Transverse colon (tissue), 4 donors: ENCODE measurements around the gene SLC5A7. TPM values are rescaled to one million over a fixed set of nuclear protein-coding genes. Genes with fewer than 3 reads are reported as not detected.

Source experiments
- DNase-seq: peaks from one replicate; pipeline ENCODE4 v3.0.0-alpha.2; 2019
- H3K27ac ChIP-seq, 4 donors: fragments of 200-600 bp; sonication (generic); 2 replicates each; pipeline ENCODE4 v1.5.1; 2016 to 2018; ENCODE audit warnings: inconsistent platforms in 4 of 4
- H3K27me3 ChIP-seq: fragments of 200-600 bp; sonication (generic); 2 replicates; pipeline ENCODE4 v1.5.1; 2017; ENCODE audit warnings: inconsistent platforms
- H3K36me3 ChIP-seq, 4 donors: fragments of 200-600 bp; sonication (generic); 2 replicates each; pipeline ENCODE4 v1.5.1; 2017 to 2019; ENCODE audit warnings: inconsistent platforms in 4 of 4
- H3K4me1 ChIP-seq, 4 donors: fragments of 200-600 bp; sonication (generic); 2 replicates each; pipeline ENCODE4 v1.5.1; 2017 to 2020; ENCODE audit warnings: inconsistent platforms in 4 of 4
- H3K4me3 ChIP-seq, 4 donors: fragments of 200-600 bp; sonication (generic); 1 replicate in 1 of 4; 2 replicates in 3 of 4; pipeline versions ENCODE4 v1.5.1 to v1.6.1; 2017 to 2019; ENCODE audit warnings: inconsistent platforms in 4 of 4
- H3K9me3 ChIP-seq, 2 donors: fragments of 200-600 bp; sonication (generic); 2 replicates each; pipeline ENCODE4 v1.5.1; 2017 to 2019; ENCODE audit warnings: inconsistent platforms in 2 of 2
- EP300 ChIP-seq: sonication (generic); formaldehyde crosslinking; IDR thresholded peaks from one replicate; pipeline ENCODE4 v1.6.1; 2017; ENCODE audit warnings: antibody characterized with exemption, low read depth
- POLR2A ChIP-seq: fragments of 450-650 bp; IDR thresholded peaks from one replicate; pipeline ENCODE4 v1.6.1; 2016; ENCODE audit warnings: antibody characterized with exemption, mild to moderate bottlenecking, moderate library complexity
- POLR2AphosphoS5 ChIP-seq, 3 donors: sonication (generic); formaldehyde crosslinking; IDR thresholded peaks; one replicate each; pipeline ENCODE4 v1.6.1; 2016; ENCODE audit warnings: antibody characterized with exemption in 3 of 3
- WGBS, 2 donors: methylation state at CpG; one replicate each; pipeline ENCODE4 v1.1.5; 2018; ENCODE audit warnings: low coverage in 1 of 2; 5-methylcytosine and 5-hydroxymethylcytosine counted together
- in situ Hi-C, 4 donors: fragments of 200-750 bp; cut with MboI; loops; one replicate each; pipeline versions ENCODE4 v1.15.0 to v1.15.1; 2017; ENCODE audit warnings: low sequenced_read_pairs in 3 of 4, low pct_ligation_motif_present in 1 of 4, low pct_unique_long_range_greater_than_20kb in 1 of 4
- intact Hi-C: fragments of 100-400 bp; cut with DNase I; formaldehyde crosslinking; loops from one replicate; pipeline ENCODE4 v1.15.1; 2023; ENCODE audit warnings: low total_unique reads
- total RNA-seq, 4 donors: library from RNA; depleted of rRNA; stranded (reverse); fragments of >200 nt; gene quantifications; one replicate each; pipeline ENCODE4 v1.1.0, GENCODE V29; 2016
- TF ChIP-seq, protein P1 (sequence below), 5 experiments: fragments of 200-600 bp in 3 of 5; fragments of 450-650 bp in 2 of 5; sonication (generic) in 3 of 5; IDR thresholded peaks; 1 replicate in 2 of 5; 2 replicates in 3 of 5; pipeline ENCODE4 v1.5.1; 2016 to 2017; ENCODE audit warnings: antibody characterized with exemption in 5 of 5, inconsistent platforms in 3 of 5, mild to moderate bottlenecking in 2 of 5, moderate library complexity in 1 of 5

The SLC5A7 gene
- total RNA-seq, 4 donors from 2014 or later: 0.41 to 2.8 (median 0.48) TPM; not detected in 1

DNA sequence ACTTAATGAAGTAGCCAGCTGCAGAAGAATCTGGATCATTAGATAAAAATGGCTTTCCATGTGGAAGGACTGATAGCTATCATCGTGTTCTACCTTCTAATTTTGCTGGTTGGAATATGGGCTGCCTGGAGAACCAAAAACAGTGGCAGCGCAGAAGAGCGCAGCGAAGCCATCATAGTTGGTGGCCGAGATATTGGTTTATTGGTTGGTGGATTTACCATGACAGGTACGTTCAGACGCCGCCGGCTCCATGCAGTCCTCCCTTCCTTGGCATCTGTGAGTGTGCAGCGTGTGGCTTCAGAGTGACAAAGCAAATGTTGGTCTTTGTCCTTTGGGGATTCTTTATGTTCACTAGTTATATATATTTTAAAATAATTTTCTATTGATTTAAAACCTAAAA is 1.8 kb downstream of the SLC5A7 start:
- 92% methylated on average over 6 to 10 of the region's 10 CpGs for whole genome bisulfite sequencing, 2 donors
- Histone ChIP-seq H3K9me3 (no peaks in the 10 kb centered on the region), H3K36me3 (no peaks in the 10 kb centered on the region), H3K27me3 (peaks cover 29% of the 10 kb centered on the region), H3K4me3 (no peak overlapping the region), H3K4me1 (peaks cover 0 to 5% (median 0%) of the 10 kb centered on the region in 4 donors), H3K27ac (no peak overlapping the region)
- TF ChIP-seq POLR2AphosphoS5 (IDR thresholded peaks at IDR 0.05): no peak
- no peak for TF ChIP-seq POLR2A
- TF ChIP-seq, protein P1, sequence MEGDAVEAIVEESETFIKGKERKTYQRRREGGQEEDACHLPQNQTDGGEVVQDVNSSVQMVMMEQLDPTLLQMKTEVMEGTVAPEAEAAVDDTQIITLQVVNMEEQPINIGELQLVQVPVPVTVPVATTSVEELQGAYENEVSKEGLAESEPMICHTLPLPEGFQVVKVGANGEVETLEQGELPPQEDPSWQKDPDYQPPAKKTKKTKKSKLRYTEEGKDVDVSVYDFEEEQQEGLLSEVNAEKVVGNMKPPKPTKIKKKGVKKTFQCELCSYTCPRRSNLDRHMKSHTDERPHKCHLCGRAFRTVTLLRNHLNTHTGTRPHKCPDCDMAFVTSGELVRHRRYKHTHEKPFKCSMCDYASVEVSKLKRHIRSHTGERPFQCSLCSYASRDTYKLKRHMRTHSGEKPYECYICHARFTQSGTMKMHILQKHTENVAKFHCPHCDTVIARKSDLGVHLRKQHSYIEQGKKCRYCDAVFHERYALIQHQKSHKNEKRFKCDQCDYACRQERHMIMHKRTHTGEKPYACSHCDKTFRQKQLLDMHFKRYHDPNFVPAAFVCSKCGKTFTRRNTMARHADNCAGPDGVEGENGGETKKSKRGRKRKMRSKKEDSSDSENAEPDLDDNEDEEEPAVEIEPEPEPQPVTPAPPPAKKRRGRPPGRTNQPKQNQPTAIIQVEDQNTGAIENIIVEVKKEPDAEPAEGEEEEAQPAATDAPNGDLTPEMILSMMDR (IDR thresholded peaks at IDR 0.05): no peak
- no peak for TF ChIP-seq EP300
- intact Hi-C loops: no loop called here
- in situ Hi-C loops: no loop called here
- no peak for DNase-seq

DNA sequence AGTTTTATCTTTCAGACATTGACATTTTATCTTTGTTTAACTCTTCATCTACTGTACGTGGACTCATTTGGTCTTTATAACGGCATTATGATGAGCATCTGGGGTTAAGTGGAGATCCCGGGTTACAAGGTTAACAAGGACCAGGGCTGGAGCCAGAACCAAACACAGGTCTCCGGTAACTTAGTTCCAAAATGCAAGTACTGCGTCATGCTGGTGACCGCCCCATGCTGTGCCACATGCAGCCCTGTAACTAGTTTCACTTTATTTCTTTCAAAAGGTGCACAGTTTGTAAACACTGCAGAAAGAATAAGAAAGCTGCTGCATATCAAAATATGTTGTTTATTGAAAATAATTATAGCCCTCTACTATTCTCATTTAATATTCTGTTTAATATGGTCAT is 3.1 kb downstream of the SLC5A7 start:
- H3K4me1 ChIP-seq: peaks cover 0 to 5% (median 0%) of the 10 kb centered on the region in 4 donors
- TF ChIP-seq EP300 (no peak), POLR2AphosphoS5 (IDR thresholded peaks at IDR 0.05) (no peak), POLR2A (no peak)
- TF ChIP-seq, protein P1 (IDR thresholded peaks at IDR 0.05): no peak
- intact Hi-C loops: no loop called here
- 71 to 75% methylated on average over 6 of the region's 6 CpGs for WGBS, 2 donors
- no peak overlapping the region for H3K27ac ChIP-seq
- H3K27me3 ChIP-seq: peaks cover 29% of the 10 kb centered on the region
- no peaks in the 10 kb centered on the region for H3K9me3 ChIP-seq
- in situ Hi-C loops: no loop called here
- no peaks in the 10 kb centered on the region for H3K36me3 ChIP-seq
- no peak overlapping the region for H3K4me3 ChIP-seq
- no peak for DNase-seq

DNA sequence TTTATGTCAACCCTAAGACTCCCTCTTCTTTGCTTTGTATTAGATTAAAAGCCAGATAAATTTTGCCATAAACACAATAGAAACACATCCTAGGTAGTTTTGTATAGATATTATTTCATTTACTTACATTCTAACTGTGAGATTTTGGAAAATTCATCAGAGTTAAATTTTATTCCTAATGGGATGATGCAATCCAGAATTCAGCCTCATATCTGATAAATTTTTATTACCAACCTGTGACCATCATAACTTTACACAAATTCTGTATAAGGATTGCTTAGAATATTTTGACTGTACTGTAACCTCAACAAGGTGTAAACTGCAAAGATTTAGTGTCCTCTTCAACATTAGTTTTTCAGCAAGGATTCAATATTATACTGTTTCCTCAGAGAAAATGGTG is 4.4 kb downstream of the SLC5A7 start:
- no peaks in the 10 kb centered on the region for H3K9me3 ChIP-seq
- H3K4me3 ChIP-seq: no peak overlapping the region
- peaks cover 25% of the 10 kb centered on the region for H3K27me3 ChIP-seq
- DNase-seq: no peak
- in situ Hi-C loops (no loop called here), intact Hi-C loops (no loop called here)
- TF ChIP-seq, protein P1 (IDR thresholded peaks at IDR 0.05): no peak
- TF ChIP-seq EP300 (no peak), POLR2AphosphoS5 (IDR thresholded peaks at IDR 0.05) (no peak), POLR2A (no peak)
- peaks cover 0 to 5% (median 0%) of the 10 kb centered on the region in 4 donors for H3K4me1 ChIP-seq
- H3K27ac ChIP-seq: no peak overlapping the region
- no peaks in the 10 kb centered on the region for H3K36me3 ChIP-seq

DNA sequence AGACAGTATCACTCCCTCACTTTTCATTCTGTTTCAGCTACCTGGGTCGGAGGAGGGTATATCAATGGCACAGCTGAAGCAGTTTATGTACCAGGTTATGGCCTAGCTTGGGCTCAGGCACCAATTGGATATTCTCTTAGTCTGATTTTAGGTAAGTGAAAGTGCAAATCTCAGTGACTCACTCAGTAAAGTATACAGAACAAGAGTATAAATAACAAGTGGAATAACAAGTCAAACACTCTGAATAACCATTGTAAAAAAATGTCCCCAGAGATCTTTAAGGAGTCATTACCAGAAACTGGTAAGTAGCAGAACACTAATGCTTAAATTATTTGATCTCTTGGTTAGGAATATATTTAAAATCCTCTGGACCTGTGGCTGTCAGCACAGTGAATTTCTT is 5.7 kb downstream of the SLC5A7 start:
- intact Hi-C loops (no loop called here), in situ Hi-C loops (no loop called here)
- H3K27ac ChIP-seq: no peak overlapping the region
- no peaks in the 10 kb centered on the region for H3K9me3 ChIP-seq
- H3K4me1 ChIP-seq: no peaks in the 10 kb centered on the region
- TF ChIP-seq POLR2A: no peak
- TF ChIP-seq, protein P1 (IDR thresholded peaks at IDR 0.05): no peak
- no peak for TF ChIP-seq POLR2AphosphoS5 (IDR thresholded peaks at IDR 0.05)
- no peak for TF ChIP-seq EP300
- H3K4me3 ChIP-seq: no peak overlapping the region
- no peak for DNase-seq
- WGBS, 2 donors: 38% methylated on average over 1 of the region's 1 CpG; no CpG with 5 or more reads in 1 of the 2 donors
- H3K36me3 ChIP-seq: no peaks in the 10 kb centered on the region
- H3K27me3 ChIP-seq: peaks cover 12% of the 10 kb centered on the region
